Endodermal cell (in vitro differentiated cells): Measurements from ENCODE around the gene PTPRO. TPM values are rescaled to one million over a fixed set of nuclear protein-coding genes. Genes with fewer than 3 reads are reported as not detected.

ENCODE experiments used
- DNase-seq: peaks from one replicate; pipeline ENCODE4 v3.0.0-alpha.2; 2017
- H3K27ac ChIP-seq: 2 replicates; pipeline ENCODE4 v1.5.1; 2013; ENCODE audit warnings: mild to moderate bottlenecking, low read depth, low read length, moderate library complexity
- H3K27me3 ChIP-seq: 2 replicates; pipeline ENCODE4 v1.6.1; 2013; ENCODE audit warnings: mild to moderate bottlenecking, low read length, moderate library complexity; ENCODE audit not compliant: insufficient read depth, control insufficient read depth, poor library complexity, severe bottlenecking
- H3K36me3 ChIP-seq: 2 replicates; pipeline ENCODE4 v1.7.0; 2013; ENCODE audit warnings: mild to moderate bottlenecking, low read length, moderate library complexity; ENCODE audit not compliant: control insufficient read depth, insufficient read depth
- H3K4me1 ChIP-seq: one replicate; pipeline ENCODE4 v1.7.0; 2013; ENCODE audit warnings: low read length; ENCODE audit not compliant: control insufficient read depth, insufficient read depth
- H3K4me3 ChIP-seq: 2 replicates; pipeline ENCODE4 v1.5.1; 2013; ENCODE audit warnings: mild to moderate bottlenecking, low read length, moderate library complexity
- H3K9ac ChIP-seq: 2 replicates; pipeline ENCODE4 v1.6.1; 2013; ENCODE audit warnings: mild to moderate bottlenecking, low read length, moderate library complexity; ENCODE audit not compliant: poor library complexity, severe bottlenecking; ENCODE audit errors: extremely low read depth
- H3K9me3 ChIP-seq: 2 replicates; pipeline ENCODE4 v1.6.1; 2013; ENCODE audit warnings: mild to moderate bottlenecking, low read length, moderate library complexity; ENCODE audit not compliant: control insufficient read depth
- H3K27ac Mint-ChIP-seq: 2 replicates; pipeline ENCODE4 v1.8.0; 2020; ENCODE audit warnings: mixed read lengths
- H3K27me3 Mint-ChIP-seq: 2 replicates; pipeline ENCODE4 v1.8.0; 2021; ENCODE audit warnings: mild to moderate bottlenecking, mixed read lengths; ENCODE audit not compliant: insufficient read depth
- H3K36me3 Mint-ChIP-seq: 2 replicates; pipeline ENCODE4 v1.8.0; 2020; ENCODE audit warnings: low read depth, mixed read lengths
- H3K4me1 Mint-ChIP-seq: 2 replicates; pipeline ENCODE4 v1.8.0; 2020; ENCODE audit warnings: mixed read lengths
- H3K4me3 Mint-ChIP-seq: 2 replicates; pipeline ENCODE4 v1.8.0; 2020; ENCODE audit warnings: mild to moderate bottlenecking, moderate library complexity, mixed read lengths
- H3K9me3 Mint-ChIP-seq: 2 replicates; pipeline ENCODE4 v1.8.0; 2020; ENCODE audit warnings: mild to moderate bottlenecking, mixed read lengths
- CTCF ChIP-seq: fragments of 200-600 bp; sonication (generic); conservative IDR thresholded peaks from 2 replicates; pipeline ENCODE4 v1.5.0; 2021; ENCODE audit warnings: antibody characterized with exemption, mild to moderate bottlenecking
- WGBS, 2 experiments: methylation state at CpG; one replicate each; pipeline versions ENCODE4 v1.1.5 to v1.1.7; 2013; ENCODE audit warnings: missing lambda C conversion rate in 2 of 2, mixed read lengths in 1 of 2; ENCODE audit not compliant: insufficient coverage in 1 of 2, insufficient read length in 1 of 2; 5-methylcytosine and 5-hydroxymethylcytosine counted together
- total RNA-seq, 2 donors: library from RNA; stranded (reverse); fragmentation: NEBNext Ultra II Directional in 1 of 2; extraction: Animal tissue kit (Norgen Biotek cat#: 25700) in 1 of 2; gene quantifications; 2 replicates in 1 of 2; 3 replicates in 1 of 2; pipeline ENCODE4 v1.2.1, GENCODE V29; 2021

Gene PTPRO
- total RNA-seq, 2 donors from 2014 or later, result 0.31 TPM; not detected in 1

DNA sequence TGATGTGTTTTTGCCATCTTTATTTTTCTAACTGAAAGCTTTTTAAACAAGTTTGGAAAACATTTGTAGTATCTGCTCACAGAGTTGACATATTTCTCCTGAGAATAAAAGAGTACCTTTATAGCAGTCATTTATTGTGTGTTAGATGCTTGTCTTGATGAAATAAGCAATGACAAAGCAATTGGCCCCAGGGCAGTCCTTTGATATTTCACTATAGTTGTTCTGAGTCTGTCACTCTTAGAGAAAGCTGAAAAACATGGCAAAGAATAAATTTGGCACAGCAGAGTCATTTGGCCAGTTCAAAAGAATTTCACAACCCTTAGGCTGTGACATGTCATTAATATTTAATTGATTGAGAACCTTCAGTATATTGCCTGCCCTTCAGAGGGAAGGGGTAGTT, 166.2 kb downstream of the PTPRO start:
- H3K27me3 ChIP-seq, result no peaks in the 10 kb centered on the region
- no peaks in the 10 kb centered on the region for H3K9me3 ChIP-seq
- no peaks in the 10 kb centered on the region for H3K36me3 ChIP-seq
- no peak overlapping the region for H3K4me3 Mint-ChIP-seq
- no peaks in the 10 kb centered on the region for H3K36me3 Mint-ChIP-seq
- TF ChIP-seq CTCF, result no peak
- H3K9ac ChIP-seq, result no peak overlapping the region
- H3K27ac Mint-ChIP-seq, result no peak overlapping the region
- H3K4me3 ChIP-seq, result no peak overlapping the region
- H3K27me3 Mint-ChIP-seq, result peaks cover 3% of the 10 kb centered on the region
- H3K4me1 Mint-ChIP-seq, result no peaks in the 10 kb centered on the region
- H3K27ac ChIP-seq, result no peak overlapping the region
- no peak for DNase-seq
- no peaks in the 10 kb centered on the region for H3K9me3 Mint-ChIP-seq
- H3K4me1 ChIP-seq, result no peaks in the 10 kb centered on the region

DNA sequence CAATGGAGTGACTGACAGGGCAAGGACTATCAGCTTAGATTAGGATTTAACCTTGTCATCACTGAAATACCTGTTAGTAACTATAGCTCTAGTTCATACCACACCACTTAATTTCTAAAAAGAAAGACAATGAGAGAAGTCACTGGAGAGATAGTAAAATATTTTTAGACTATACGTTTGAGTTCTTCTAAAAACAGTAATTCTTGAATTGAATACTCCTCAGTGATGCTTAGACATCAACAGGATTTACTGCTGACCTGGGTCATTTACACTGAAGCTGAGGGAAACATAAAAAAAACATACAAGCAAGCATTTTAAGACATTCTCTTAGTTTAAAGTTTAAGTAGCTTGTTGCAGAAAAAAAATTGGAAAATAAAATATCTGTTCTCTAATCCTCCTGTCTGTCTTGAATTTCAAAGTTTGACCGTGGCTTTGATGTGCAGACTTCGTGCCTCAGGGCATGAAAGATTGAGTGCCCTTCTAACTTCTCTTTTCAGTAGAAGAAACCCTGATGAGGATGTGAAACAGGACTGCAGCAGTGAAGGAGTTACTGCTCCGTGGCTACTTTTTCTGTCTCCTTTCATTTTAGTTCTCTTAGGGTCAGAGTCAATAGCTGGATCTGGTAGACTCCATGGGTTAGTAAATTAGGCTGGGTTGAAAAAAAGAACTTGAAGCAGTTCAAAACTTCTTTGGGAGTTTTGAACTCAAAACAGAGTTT, 172.2 kb downstream of the PTPRO start:
- Histone ChIP-seq H3K4me1 (no peaks in the 10 kb centered on the region), H3K27me3 (no peaks in the 10 kb centered on the region), H3K9ac (no peak overlapping the region), H3K27ac (no peak overlapping the region), H3K4me3 (no peak overlapping the region), H3K9me3 (no peaks in the 10 kb centered on the region), H3K36me3 (no peaks in the 10 kb centered on the region)
- 62 to 83% methylated on average over 2 to 4 of the region's 4 CpGs for WGBS, 2 experiments
- H3K27ac Mint-ChIP-seq, result no peak overlapping the region
- no peaks in the 10 kb centered on the region for H3K4me1 Mint-ChIP-seq
- TF ChIP-seq CTCF, result no peak
- DNase-seq, result no peak
- peaks cover 2% of the 10 kb centered on the region for H3K27me3 Mint-ChIP-seq
- H3K36me3 Mint-ChIP-seq, result no peaks in the 10 kb centered on the region
- no peak overlapping the region for H3K4me3 Mint-ChIP-seq
- H3K9me3 Mint-ChIP-seq, result no peaks in the 10 kb centered on the region

DNA sequence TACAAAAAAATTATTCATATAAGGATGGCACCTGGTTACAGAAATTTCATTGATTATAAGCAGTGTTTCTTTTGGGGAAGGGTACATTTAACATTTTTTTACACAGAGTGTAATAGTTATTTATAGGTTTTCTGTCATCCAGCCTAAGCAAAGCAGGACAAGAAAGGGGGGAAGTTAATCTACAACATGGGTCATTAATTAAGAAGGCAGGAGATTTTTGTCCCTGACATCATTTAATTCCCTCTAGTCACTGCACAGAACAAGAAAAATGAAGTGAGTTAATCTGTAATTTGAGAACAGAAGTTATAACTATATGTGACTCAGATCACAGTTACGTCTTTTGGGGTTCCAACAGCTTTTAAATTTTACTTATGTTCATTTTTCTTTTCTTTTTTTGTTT, 173.4 kb downstream of the PTPRO start:
- H3K4me1 Mint-ChIP-seq, result no peaks in the 10 kb centered on the region
- H3K4me3 ChIP-seq, result no peak overlapping the region
- no peak overlapping the region for H3K4me3 Mint-ChIP-seq

More for the DNA sequence above, 173.4 kb downstream of the PTPRO start:
- H3K27ac ChIP-seq, result no peak overlapping the region
- H3K27ac Mint-ChIP-seq, result no peak overlapping the region
- H3K27me3 Mint-ChIP-seq, result peaks cover 2% of the 10 kb centered on the region
- no peak for DNase-seq
- H3K9ac ChIP-seq, result no peak overlapping the region
- no CpG with 5 or more reads among the region's 1 CpG for WGBS, 2 experiments
- no peaks in the 10 kb centered on the region for H3K27me3 ChIP-seq
- no peaks in the 10 kb centered on the region for H3K4me1 ChIP-seq
- H3K36me3 ChIP-seq, result no peaks in the 10 kb centered on the region
- H3K36me3 Mint-ChIP-seq, result no peaks in the 10 kb centered on the region
- no peaks in the 10 kb centered on the region for H3K9me3 Mint-ChIP-seq
- H3K9me3 ChIP-seq, result no peaks in the 10 kb centered on the region
- TF ChIP-seq CTCF, result no peak
